ENCODE measurements around the gene ZNF738. TPM values are rescaled to one million over a fixed set of nuclear protein-coding genes. Genes with fewer than 3 reads are reported as not detected.
A peak's percentile ranks its signal among the peaks of the same experiment; 100 is the strongest.
"Not testable (repeated sequence)": the region's sequence is repeated elsewhere in the genome, so short reads cannot be mapped to it uniquely, and the experiment has no call there.

ZNF738 gene
- total and polyA plus RNA-seq, 9 donors = 16.3 to 22.0 (median 19.7) TPM

DNA sequence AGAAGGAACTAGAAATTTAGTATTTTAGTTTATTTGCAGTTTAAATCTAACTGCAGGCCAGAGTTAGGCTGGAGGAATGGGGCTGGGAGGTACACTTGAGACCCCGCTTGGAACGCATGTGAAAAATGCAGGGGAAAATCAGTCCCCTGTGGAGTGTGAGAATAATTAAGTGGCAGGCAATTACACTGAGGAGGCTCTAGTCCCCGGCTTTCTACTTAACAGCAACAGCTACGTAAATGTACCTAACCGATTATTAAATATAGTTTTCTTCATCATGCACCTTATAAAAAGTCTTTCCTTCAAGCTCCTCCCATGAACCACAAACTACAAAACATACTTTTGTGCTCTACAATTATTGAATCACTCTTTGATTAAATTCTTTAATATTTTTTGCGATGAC, 30.4 kb upstream of the ZNF738 start:
- no CpG with 5 or more reads among the region's 6 CpGs for WGBS (ENCODE audit: insufficient coverage)
- peak; percentile 22 for DNase-seq
- peaks cover 6% of the 10 kb centered on the region for H3K9me3 ChIP-seq (replicated peaks; ENCODE audit: control insufficient read depth, low read depth, low read length)
- H3K4me1 ChIP-seq (ENCODE audit: control insufficient read depth, insufficient read depth, low read length) = peaks cover 8% of the 10 kb centered on the region
- peak overlapping the region; percentile 99 for H3K27ac ChIP-seq (ENCODE audit: low read length)
- H3K4me3 ChIP-seq (ENCODE audit: low read length) = peak overlapping the region; percentile 93
- H3K27me3 ChIP-seq (ENCODE audit: control insufficient read depth, insufficient read depth, low read length) = no peaks in the 10 kb centered on the region
- H3K36me3 ChIP-seq (ENCODE audit: control insufficient read depth, insufficient read depth, low read length) = peaks cover 7% of the 10 kb centered on the region

DNA sequence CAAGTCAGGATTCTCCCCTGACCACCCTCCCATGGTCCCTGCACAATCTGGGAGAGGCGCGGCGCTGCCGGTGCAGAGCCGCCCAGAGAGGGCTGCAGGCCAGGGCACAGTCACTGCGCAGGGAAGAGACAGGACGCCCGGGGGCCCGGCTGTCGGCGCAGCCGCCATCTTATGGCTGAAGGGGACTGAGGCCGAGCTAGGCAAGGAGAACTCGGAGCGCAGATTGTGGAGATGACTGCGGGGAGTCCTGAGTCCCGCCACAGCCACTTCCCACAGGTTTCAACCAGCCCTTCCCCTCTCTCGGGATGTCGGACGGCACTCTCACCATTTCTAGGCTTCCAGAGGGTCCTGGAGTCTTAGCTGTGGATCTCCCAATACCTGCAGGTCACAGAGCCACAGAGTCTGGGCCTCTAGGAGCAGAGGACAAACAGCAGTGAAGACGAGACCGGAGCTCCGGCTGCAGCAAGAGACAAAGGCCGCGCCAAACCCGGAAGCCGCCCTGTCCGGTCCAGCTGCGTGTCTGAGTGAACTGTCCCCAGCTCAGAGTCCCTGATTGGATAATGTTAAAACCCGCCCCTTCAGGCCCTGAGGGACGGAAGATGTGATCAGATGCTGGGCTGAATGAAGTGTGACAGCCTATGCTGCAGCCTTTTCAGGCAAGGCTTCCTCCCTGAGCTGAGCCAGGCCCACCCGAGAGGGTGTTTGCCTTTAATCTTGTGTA, 29.8 kb upstream of the ZNF738 start, which contains the start of gene ZNF708:
TSS of gene ZNF708 (minus strand) at position 526 of the 721 bp plus-strand sequence. CDS start at position 328, 198 bp downstream.
- H3K4me1 ChIP-seq (ENCODE audit: control insufficient read depth, insufficient read depth, low read length) = peaks cover 8% of the 10 kb centered on the region
- peak; percentile 98 for DNase-seq
- under 1% methylated on average over 27 of the region's 32 CpGs for WGBS (ENCODE audit: insufficient coverage)
- H3K27ac ChIP-seq (ENCODE audit: low read length) = peak within 1 kb of the TSS; percentile 99
- peaks cover 6% of the 10 kb centered on the region for H3K9me3 ChIP-seq (replicated peaks; ENCODE audit: control insufficient read depth, low read depth, low read length)
- H3K4me3 ChIP-seq (ENCODE audit: low read length) = peak within 1 kb of the TSS; percentile 93
- H3K36me3 ChIP-seq (ENCODE audit: control insufficient read depth, insufficient read depth, low read length) = peaks cover 7% of the 10 kb centered on the region
- no peaks in the 10 kb centered on the region for H3K27me3 ChIP-seq (ENCODE audit: control insufficient read depth, insufficient read depth, low read length)

DNA sequence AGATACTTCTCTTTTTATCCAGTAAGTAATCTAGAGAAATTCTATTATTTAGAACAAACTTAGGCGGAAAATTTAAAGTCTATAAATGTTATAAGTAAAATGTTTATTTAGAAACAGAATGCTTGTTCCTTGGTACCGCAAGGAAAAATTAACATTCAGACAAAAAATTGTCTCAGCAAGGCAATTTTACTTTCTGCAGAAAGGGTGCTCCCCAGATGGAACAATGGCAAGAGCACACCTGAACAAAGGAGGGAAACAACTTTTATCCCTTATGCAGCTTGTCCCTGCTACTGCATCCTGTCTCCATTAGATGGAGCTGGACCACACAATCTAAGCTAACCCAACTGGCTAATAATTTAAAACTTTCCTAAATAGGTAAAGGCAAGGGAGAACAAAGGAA, 23.1 kb upstream of the ZNF738 start:
- WGBS (ENCODE audit: insufficient coverage) = no CpG with 5 or more reads among the region's 2 CpGs
- no peaks in the 10 kb centered on the region for H3K27me3 ChIP-seq (ENCODE audit: control insufficient read depth, insufficient read depth, low read length)
- H3K36me3 ChIP-seq (ENCODE audit: control insufficient read depth, insufficient read depth, low read length) = no peaks in the 10 kb centered on the region
- H3K4me3 ChIP-seq (ENCODE audit: low read length) = no peak overlapping the region
- H3K4me1 ChIP-seq (ENCODE audit: control insufficient read depth, insufficient read depth, low read length) = no peaks in the 10 kb centered on the region
- no peak overlapping the region for H3K27ac ChIP-seq (ENCODE audit: low read length)
- peaks cover 6% of the 10 kb centered on the region for H3K9me3 ChIP-seq (replicated peaks; ENCODE audit: control insufficient read depth, low read depth, low read length)
- no peak for DNase-seq

DNA sequence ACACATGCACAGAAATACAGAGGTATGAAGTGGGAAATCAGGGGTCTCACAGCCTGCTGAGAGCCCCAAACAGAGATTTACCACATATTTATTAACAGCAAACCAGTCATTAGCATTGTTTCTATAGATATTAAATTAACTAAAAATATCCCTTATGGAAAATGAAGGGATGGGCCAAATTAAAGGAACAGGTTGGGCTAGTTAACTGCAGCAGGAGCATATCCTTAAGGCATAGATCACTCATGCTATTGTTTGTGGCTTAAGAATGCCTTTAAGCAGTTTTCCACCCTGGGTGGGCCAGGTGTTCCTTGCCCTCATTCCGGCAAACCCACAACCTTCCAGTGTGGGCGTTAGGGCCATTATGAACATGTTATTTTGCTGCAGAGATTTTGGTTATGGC, 14.0 kb upstream of the ZNF738 start:
- H3K27me3 ChIP-seq (ENCODE audit: control insufficient read depth, insufficient read depth, low read length); DNase-seq; H3K36me3 ChIP-seq (ENCODE audit: control insufficient read depth, insufficient read depth, low read length); H3K4me1 ChIP-seq (ENCODE audit: control insufficient read depth, insufficient read depth, low read length); H3K27ac ChIP-seq (ENCODE audit: low read length); H3K9me3 ChIP-seq (replicated peaks; ENCODE audit: control insufficient read depth, low read depth, low read length); H3K4me3 ChIP-seq (ENCODE audit: low read length): not testable (repeated sequence)
- 0% methylated on average over 1 of the region's 2 CpGs for WGBS (ENCODE audit: insufficient coverage)

DNA sequence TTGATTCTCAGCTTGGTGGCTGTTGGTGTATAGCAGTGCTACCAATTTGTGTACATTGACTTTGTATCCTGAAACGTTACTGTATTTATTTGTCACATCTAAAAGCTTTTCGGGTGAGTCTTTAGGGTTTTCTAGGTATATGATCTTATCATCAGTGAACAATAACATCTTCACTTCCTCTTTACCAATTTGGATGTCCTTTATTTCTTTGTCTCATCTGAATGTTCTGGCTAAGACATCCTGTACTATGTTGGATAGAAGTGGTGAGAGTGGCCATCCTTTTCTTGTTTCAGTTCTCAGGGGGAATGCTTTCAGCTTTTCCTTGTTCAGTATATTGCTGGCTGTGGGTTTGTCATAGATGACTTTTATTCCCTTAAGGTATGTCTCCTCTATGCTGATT, 6.0 kb upstream of the ZNF738 start:
- no peak overlapping the region for H3K4me3 ChIP-seq (ENCODE audit: low read length)
- H3K9me3 ChIP-seq (replicated peaks; ENCODE audit: control insufficient read depth, low read depth, low read length) = no peaks in the 10 kb centered on the region
- DNase-seq = no peak
- H3K4me1 ChIP-seq (ENCODE audit: control insufficient read depth, insufficient read depth, low read length) = no peaks in the 10 kb centered on the region
- no peaks in the 10 kb centered on the region for H3K27me3 ChIP-seq (ENCODE audit: control insufficient read depth, insufficient read depth, low read length)
- no peaks in the 10 kb centered on the region for H3K36me3 ChIP-seq (ENCODE audit: control insufficient read depth, insufficient read depth, low read length)
- WGBS (ENCODE audit: insufficient coverage) = no CpG with 5 or more reads among the region's 2 CpGs
- no peak overlapping the region for H3K27ac ChIP-seq (ENCODE audit: low read length)

DNA sequence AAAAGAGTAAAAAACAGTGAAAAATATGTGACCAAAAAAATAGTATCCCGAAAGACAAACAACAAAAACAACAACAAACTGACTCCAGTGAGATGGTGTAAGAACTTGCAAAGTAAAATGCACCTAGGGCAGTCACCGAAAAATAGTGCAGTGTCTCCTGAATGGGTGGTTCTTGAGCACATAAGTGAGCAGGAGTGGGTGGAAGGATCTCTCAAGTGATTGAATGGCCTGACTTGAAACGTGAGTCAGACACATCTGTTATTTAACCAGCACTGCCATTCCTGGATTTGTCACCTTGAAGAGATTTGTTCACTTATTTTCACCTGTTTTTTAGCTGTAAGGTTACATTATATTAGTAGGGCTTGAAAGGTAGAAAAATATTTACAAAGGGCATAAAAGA, 3.5 kb downstream of the ZNF738 start:
- WGBS (ENCODE audit: insufficient coverage) = no CpG with 5 or more reads among the region's 3 CpGs
- peaks cover 2% of the 10 kb centered on the region for H3K9me3 ChIP-seq (replicated peaks; ENCODE audit: control insufficient read depth, low read depth, low read length)
- H3K27me3 ChIP-seq (ENCODE audit: control insufficient read depth, insufficient read depth, low read length) = no peaks in the 10 kb centered on the region
- no peak overlapping the region for H3K4me3 ChIP-seq (ENCODE audit: low read length)
- peaks cover 34% of the 10 kb centered on the region for H3K36me3 ChIP-seq (ENCODE audit: control insufficient read depth, insufficient read depth, low read length)
- no peak overlapping the region for H3K27ac ChIP-seq (ENCODE audit: low read length)
- no peaks in the 10 kb centered on the region for H3K4me1 ChIP-seq (ENCODE audit: control insufficient read depth, insufficient read depth, low read length)
- no peak for DNase-seq

DNA sequence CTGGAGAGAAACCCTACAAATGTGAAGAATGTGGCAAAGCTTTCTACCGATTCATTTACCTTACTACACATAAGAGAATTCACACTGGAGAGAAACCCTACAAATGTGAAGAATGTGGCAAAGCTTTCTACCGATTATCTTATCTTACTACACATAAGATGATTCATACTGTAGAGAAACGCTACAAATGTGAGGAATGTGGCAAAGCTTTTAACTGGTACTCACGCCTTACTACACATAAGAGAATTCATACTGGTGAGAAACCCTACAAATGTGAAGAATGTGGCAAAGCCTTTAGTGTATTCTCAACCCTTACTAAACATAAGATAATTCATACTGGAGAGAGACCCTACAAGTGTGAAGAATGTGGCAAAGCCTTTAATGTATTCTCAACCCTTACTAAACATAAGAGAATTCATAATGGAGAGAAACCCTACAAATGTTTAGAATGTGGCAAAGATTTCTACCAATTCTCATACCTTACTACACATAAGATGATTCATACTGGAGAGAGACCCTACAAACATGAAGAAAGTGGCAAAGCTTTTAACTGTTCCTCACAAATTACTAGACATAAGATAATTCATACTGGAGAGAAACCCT, 25.3 kb downstream of the ZNF738 start:
- WGBS (ENCODE audit: insufficient coverage) = no CpG with 5 or more reads among the region's 4 CpGs
- H3K27ac ChIP-seq (ENCODE audit: low read length) = no peak overlapping the region
- H3K36me3 ChIP-seq (ENCODE audit: control insufficient read depth, insufficient read depth, low read length) = no peaks in the 10 kb centered on the region
- no peaks in the 10 kb centered on the region for H3K4me1 ChIP-seq (ENCODE audit: control insufficient read depth, insufficient read depth, low read length)
- H3K4me3 ChIP-seq (ENCODE audit: low read length) = no peak overlapping the region
- H3K27me3 ChIP-seq (ENCODE audit: control insufficient read depth, insufficient read depth, low read length) = no peaks in the 10 kb centered on the region
- peaks cover 52% of the 10 kb centered on the region for H3K9me3 ChIP-seq (replicated peaks; ENCODE audit: control insufficient read depth, low read depth, low read length)
- DNase-seq = no peak

DNA sequence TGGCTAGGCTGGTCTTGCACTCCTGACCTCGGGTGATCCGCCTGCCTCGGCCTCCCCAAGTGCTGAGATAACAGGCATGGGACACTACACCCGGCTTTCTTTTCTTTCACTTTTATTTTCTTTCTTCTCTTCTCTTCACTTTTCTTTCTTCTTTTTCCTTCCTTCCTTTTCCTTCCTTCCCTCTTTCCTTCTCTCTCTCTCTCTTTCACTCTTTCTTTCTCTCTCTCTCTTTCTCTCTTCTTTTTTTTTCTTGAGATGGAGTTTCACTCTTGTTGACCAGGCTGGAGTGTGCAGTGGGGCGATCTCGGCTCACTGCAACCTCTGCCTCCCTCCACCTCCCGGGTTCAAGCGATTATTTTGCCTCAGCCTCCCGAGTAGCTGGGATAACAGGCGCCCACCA, 37.3 kb downstream of the ZNF738 start:
- no peaks in the 10 kb centered on the region for H3K27me3 ChIP-seq (ENCODE audit: control insufficient read depth, insufficient read depth, low read length)
- 90% methylated on average over 4 of the region's 10 CpGs for WGBS (ENCODE audit: insufficient coverage)
- H3K4me1 ChIP-seq (ENCODE audit: control insufficient read depth, insufficient read depth, low read length) = no peaks in the 10 kb centered on the region
- H3K9me3 ChIP-seq (replicated peaks; ENCODE audit: control insufficient read depth, low read depth, low read length) = no peaks in the 10 kb centered on the region
- no peak for DNase-seq
- no peak overlapping the region for H3K27ac ChIP-seq (ENCODE audit: low read length)
- H3K36me3 ChIP-seq (ENCODE audit: control insufficient read depth, insufficient read depth, low read length) = peaks cover 12% of the 10 kb centered on the region
- no peak overlapping the region for H3K4me3 ChIP-seq (ENCODE audit: low read length)

DNA sequence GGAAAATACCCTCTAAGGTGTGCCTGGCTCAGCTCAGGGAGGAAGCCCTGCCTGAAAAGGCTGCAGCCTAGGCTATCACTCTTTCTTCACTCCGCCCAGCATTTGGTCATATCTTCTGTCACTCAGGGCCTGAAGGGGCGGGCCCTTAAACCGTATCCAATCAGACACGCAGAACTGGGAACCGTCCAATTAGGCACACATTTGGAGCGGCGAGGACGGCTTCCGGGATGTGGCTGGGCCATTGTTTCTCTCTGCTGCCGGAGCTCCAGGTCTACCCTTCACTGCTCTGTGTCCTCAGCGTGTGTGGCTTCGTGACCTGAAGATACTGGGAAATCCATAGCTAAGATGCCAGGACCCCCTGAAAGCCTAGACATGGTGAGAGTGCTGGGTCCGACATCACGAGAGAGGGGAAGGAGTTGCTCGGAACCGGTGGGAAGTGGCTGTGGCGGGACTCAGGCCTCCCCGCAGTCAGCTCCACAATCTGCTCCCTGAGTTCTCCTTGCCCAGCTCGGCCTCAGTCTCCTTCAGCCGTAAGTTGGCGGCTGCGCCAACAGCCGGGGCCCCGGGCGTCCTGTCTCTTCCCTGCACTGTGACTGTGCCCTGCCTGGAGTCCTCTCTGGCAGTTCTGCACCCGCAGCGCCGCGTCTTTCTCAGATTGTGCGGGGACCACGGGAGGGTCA, 38.2 kb downstream of the ZNF738 start, which contains the start of gene ZNF493:
TSS of gene ZNF493 (plus strand) at position 241 of the 680 bp plus-strand sequence. CDS start at position 346, 105 bp downstream.
- DNase-seq = peak; percentile 99
- H3K36me3 ChIP-seq (ENCODE audit: control insufficient read depth, insufficient read depth, low read length) = peaks cover 12% of the 10 kb centered on the region
- H3K4me3 ChIP-seq (ENCODE audit: low read length) = peak within 1 kb of the TSS; percentile 68
- H3K27ac ChIP-seq (ENCODE audit: low read length) = peak within 1 kb of the TSS; percentile 91
- no peaks in the 10 kb centered on the region for H3K4me1 ChIP-seq (ENCODE audit: control insufficient read depth, insufficient read depth, low read length)
- under 1% methylated on average over 28 of the region's 31 CpGs for WGBS (ENCODE audit: insufficient coverage)
- H3K27me3 ChIP-seq (ENCODE audit: control insufficient read depth, insufficient read depth, low read length) = no peaks in the 10 kb centered on the region
- no peaks in the 10 kb centered on the region for H3K9me3 ChIP-seq (replicated peaks; ENCODE audit: control insufficient read depth, low read depth, low read length)

DNA sequence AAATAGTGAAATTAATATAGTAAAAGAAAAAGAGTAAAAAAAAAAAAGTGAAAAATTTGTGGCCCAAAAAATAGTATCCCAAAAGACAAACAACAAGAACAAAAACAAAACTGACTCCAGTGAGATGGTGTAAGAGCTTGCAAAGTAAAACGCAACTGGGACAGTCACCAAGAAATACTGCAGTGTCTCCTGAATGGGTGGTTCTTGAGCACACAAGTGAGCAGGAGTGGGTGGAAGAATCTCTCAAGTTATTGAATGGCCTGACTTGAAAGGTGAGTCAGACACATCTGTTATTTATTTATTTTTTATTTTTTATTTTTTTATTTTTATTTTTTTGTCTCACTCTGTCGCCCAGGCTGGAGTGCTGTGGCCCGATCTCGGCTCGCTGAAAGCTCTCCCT, 40.1 kb downstream of the ZNF738 start:
- peaks cover 3% of the 10 kb centered on the region for H3K9me3 ChIP-seq (replicated peaks; ENCODE audit: control insufficient read depth, low read depth, low read length)
- peaks cover 12% of the 10 kb centered on the region for H3K36me3 ChIP-seq (ENCODE audit: control insufficient read depth, insufficient read depth, low read length)
- H3K4me3 ChIP-seq (ENCODE audit: low read length) = no peak overlapping the region
- no peaks in the 10 kb centered on the region for H3K4me1 ChIP-seq (ENCODE audit: control insufficient read depth, insufficient read depth, low read length)
- H3K27me3 ChIP-seq (ENCODE audit: control insufficient read depth, insufficient read depth, low read length) = no peaks in the 10 kb centered on the region
- DNase-seq = no peak
- H3K27ac ChIP-seq (ENCODE audit: low read length) = no peak overlapping the region
- 100% methylated on average over 1 of the region's 5 CpGs for WGBS (ENCODE audit: insufficient coverage)

Data from muscle of leg (tissue), 11 donors.